ENCODE data around the gene ACTR3C. TPM values are rescaled to one million over a fixed set of nuclear protein-coding genes. Genes with fewer than 3 reads are reported as not detected.
"Not testable (repeated sequence)": the region's sequence is repeated elsewhere in the genome, so short reads cannot be mapped to it uniquely, and the experiment has no call there.

ACTR3C gene
- total RNA-seq, 2 experiments from 2014 or later = 4.9 to 7.0 TPM

DNA sequence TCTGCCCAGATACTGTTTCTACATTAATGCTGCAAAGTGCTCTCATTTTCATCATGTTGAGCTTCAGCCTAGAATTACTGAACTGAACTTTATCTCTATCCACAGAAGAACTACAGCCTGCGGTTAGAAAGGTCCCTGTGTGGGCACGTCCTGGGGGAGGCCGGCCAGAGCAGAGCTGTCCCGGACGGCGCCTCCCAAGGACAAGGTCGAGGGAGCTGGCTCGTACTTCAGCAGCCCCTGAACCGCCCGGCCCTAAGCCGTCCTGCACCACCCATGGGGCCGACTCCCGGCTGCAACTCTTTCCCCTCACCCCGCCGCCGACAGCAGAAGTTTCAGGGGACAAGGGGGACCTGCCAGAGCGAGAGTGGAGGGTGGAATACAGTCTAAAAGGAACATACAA lies 54.5 kb downstream of the ACTR3C start:
- H3K27me3 Mint-ChIP-seq; H3K9me3 Mint-ChIP-seq; DNase-seq; CTCF ChIA-PET; POLR2A ChIA-PET; H3K36me3 Mint-ChIP-seq (ENCODE audit: low read depth); H3K4me1 Mint-ChIP-seq; H3K27ac Mint-ChIP-seq; H3K4me3 Mint-ChIP-seq: not testable (repeated sequence)

DNA sequence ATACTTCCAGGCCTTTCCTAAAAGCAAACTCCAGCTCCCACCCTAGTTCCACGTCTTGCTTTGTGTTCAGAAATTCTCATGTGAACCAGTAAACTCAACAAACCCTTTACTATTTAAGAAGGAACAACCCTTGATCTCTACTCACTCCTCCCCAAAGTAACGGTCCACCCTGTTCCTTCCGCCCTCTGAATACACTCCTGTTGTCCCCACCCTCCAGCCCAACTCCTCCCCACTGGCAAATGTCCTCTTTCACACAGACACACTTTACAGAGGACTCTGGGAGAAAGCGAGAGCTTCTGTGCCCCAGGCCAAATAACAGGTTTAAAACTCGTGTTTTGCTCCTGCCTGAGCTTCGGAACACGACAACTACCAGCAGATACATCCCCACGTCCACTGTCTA lies 55.1 kb downstream of the ACTR3C start:
- H3K4me1 Mint-ChIP-seq; H3K9me3 Mint-ChIP-seq; H3K27me3 Mint-ChIP-seq; POLR2A ChIA-PET; H3K27ac Mint-ChIP-seq; H3K36me3 Mint-ChIP-seq (ENCODE audit: low read depth); DNase-seq; CTCF ChIA-PET; H3K4me3 Mint-ChIP-seq: not testable (repeated sequence)

DNA sequence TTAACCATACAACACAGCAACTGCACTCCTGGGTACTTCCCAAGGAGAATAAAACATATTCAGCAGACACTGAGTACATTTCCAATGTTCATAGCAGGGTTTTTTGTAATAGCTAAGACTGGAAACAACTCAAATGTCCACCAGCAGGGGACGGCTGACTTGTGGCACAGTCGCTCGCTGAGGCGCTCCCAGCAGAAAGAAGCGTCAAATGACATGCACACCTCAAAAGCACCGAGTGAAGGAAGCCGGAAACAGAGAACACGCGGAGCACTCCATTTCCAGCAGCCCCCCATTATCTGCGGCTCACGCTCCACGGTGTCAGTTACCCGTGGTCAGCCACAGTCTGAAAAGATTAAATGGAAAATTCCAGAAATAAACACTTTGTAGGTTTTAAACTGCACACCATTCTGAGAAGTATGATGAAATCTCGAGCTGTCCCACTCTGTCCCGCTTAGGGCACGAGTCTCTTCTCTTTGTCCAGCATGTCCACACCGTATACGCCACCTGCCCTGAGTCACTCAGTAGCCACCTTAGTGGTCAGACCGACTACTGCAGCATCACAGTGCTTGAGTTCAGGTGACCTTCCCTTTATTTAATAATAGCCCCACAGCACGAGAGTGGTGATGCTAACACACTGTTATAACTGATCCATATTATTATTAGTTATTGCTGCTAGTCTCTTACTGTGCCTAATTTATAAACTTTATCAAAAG lies 56.2 kb downstream of the ACTR3C start:
- DNase-seq; H3K9me3 Mint-ChIP-seq; CTCF ChIA-PET; H3K4me1 Mint-ChIP-seq; H3K36me3 Mint-ChIP-seq (ENCODE audit: low read depth); POLR2A ChIA-PET; H3K27me3 Mint-ChIP-seq; H3K4me3 Mint-ChIP-seq; H3K27ac Mint-ChIP-seq: not testable (repeated sequence)

DNA sequence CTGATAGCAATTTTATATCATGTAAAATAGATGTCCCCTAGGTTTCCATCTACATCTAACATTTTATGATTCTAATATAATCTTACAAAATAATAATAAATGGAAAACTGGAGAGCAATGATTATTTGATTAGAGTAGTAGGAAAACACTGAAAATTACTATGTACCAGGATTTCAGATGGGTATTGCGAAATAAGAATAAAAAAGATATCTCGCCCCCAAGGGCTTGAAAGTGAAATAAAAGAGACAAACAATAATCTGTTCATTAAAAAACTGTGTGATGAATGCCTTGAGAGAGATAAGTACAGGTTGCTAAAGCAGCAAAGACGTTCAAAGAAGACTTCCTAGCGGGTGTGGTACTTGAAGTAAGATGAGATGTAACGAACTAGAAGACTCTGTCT lies 60.7 kb downstream of the ACTR3C start:
- H3K4me3 Mint-ChIP-seq; POLR2A ChIA-PET; H3K9me3 Mint-ChIP-seq; H3K36me3 Mint-ChIP-seq (ENCODE audit: low read depth); H3K27me3 Mint-ChIP-seq; CTCF ChIA-PET; H3K27ac Mint-ChIP-seq; H3K4me1 Mint-ChIP-seq; DNase-seq: not testable (repeated sequence)

DNA sequence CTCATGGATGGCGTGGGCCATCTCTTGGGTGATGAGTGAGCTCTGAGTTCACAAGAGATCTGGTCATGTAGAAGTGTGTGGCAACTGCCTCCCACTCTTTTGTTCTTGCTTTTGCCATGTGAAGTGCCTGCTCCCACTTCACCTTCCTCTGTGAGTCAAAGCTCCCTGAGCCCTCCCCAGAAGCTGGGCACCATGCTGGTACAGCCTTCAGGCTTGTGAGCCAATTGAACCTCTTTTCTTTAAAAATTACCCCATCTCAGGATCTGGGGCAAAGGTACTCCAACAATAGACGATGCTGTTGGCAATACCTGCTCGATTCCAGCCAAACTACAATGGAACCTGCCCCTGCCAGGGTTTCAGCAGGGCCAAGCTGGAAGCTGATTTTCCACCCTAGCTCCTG lies 75.6 kb downstream of the ACTR3C start:
- CTCF ChIA-PET; H3K9me3 Mint-ChIP-seq; H3K27me3 Mint-ChIP-seq; H3K4me3 Mint-ChIP-seq; POLR2A ChIA-PET; H3K4me1 Mint-ChIP-seq; H3K27ac Mint-ChIP-seq; H3K36me3 Mint-ChIP-seq (ENCODE audit: low read depth); DNase-seq: not testable (repeated sequence)

DNA sequence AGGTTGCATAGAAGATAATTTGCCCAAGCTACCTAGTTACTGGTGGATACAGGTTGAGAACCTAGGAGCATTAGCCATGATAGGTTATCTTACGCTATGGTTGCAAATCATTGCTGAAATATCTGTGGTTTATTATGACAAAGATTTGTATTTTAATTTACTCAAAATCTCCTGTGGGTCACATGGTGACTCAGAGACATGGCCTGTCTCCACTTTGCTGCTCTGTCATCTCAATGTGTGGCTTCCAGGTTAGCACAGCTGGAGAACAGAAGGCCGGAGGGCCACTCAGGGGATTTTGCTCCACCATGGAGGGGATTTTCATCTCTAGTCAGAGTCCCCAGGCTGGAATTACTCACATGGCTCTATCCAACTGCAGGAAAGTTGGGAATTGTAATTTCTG lies 78.1 kb downstream of the ACTR3C start:
- H3K27me3 Mint-ChIP-seq; H3K27ac Mint-ChIP-seq; POLR2A ChIA-PET; H3K9me3 Mint-ChIP-seq; H3K36me3 Mint-ChIP-seq (ENCODE audit: low read depth); DNase-seq; H3K4me1 Mint-ChIP-seq; CTCF ChIA-PET; H3K4me3 Mint-ChIP-seq: not testable (repeated sequence)

DNA sequence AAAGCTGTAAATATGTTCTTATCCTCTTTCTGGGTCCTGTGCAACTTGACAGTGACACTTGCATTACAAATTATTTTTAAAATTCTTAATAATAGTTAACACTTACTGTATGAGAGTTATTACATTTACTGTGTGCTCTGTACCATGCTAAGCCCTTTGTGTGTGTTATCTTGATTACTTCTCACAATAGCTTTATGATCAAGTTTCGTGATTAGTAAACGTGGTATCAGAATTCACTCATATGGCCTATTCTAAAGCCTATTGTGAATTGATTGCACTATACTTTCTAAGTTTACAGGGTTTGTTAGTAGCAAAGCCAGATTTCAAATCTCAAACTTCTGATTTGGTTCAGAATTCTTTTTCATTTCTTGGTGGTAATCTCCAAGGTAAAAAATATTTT lies 80.4 kb downstream of the ACTR3C start:
- H3K27me3 Mint-ChIP-seq; H3K4me1 Mint-ChIP-seq; POLR2A ChIA-PET; H3K36me3 Mint-ChIP-seq (ENCODE audit: low read depth); DNase-seq; H3K4me3 Mint-ChIP-seq; CTCF ChIA-PET; H3K27ac Mint-ChIP-seq; H3K9me3 Mint-ChIP-seq: not testable (repeated sequence)

DNA sequence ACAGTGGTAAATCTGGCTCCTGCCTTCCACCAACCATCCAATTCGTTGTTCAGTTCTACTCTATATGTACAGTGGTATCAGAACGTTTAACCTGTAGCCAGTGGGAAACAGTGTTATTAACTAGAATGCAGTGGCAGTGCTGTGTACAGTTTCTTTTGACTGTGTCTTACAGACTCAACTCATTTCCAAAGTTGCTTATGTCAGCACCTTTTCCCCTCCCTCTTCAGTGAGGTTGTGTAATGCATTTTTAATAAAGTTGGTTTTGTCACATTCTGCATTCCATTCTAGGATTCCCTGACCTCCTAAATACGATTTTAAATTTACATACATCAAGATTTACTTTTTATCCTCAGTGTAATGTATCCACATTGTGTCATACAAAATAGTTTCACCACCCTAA lies 97.9 kb downstream of the ACTR3C start:
- H3K4me3 Mint-ChIP-seq; H3K4me1 Mint-ChIP-seq; H3K36me3 Mint-ChIP-seq (ENCODE audit: low read depth); CTCF ChIA-PET; H3K9me3 Mint-ChIP-seq; H3K27ac Mint-ChIP-seq; DNase-seq: not testable (repeated sequence)
- H3K27me3 Mint-ChIP-seq = peaks cover 22% of the 10 kb centered on the region
- POLR2A ChIA-PET = interaction anchor here (0.6 kb wide), 1 partner anchor 282 kb away, joined by 5 read pairs; no protein-coding TSS in a partner anchor

DNA sequence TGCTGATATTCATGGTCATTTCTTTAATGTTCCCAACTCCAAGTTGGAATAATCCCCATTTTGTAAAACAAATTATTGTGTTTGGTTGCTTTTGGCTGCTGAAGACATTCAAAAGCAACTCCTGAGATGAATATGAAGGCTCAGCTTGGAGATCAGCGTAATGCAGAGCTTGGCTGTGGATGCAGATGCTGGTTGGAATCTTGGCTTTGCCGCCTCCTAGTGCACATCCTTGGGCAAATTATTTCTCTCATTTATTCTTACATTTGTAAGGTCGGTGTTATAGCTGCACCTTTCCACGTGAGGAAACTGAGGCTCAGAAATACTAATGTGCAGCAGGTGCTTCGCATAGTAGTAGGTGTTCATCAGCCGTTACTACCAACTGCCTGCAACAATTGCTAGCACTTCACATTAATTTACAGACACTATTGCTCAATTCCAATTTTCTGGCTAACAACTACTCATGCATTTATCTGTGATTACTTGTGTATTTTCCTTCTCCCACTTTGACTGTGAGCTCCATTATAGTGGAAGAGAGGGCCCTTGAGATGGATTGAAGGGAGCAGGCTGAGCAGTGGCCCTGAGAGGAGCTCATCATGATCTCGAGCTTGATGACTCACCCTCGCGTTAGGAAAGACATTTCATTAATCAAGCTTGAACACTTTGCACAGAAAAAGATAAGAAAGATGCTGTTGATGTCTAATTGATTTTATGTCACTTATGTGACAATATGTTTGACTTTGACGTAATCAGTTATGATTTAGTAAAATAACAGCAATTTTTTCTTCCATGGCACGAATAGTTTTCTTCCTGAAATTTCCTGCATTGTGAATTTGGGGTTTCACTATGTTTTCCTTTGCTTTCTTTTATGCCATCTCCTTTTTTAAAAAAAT lies 101.0 kb downstream of the ACTR3C start:
- H3K27me3 Mint-ChIP-seq = peaks cover 26% of the 10 kb centered on the region
- POLR2A ChIA-PET; H3K4me3 Mint-ChIP-seq; H3K4me1 Mint-ChIP-seq; CTCF ChIA-PET; H3K27ac Mint-ChIP-seq; H3K36me3 Mint-ChIP-seq (ENCODE audit: low read depth); DNase-seq; H3K9me3 Mint-ChIP-seq: not testable (repeated sequence)

DNA sequence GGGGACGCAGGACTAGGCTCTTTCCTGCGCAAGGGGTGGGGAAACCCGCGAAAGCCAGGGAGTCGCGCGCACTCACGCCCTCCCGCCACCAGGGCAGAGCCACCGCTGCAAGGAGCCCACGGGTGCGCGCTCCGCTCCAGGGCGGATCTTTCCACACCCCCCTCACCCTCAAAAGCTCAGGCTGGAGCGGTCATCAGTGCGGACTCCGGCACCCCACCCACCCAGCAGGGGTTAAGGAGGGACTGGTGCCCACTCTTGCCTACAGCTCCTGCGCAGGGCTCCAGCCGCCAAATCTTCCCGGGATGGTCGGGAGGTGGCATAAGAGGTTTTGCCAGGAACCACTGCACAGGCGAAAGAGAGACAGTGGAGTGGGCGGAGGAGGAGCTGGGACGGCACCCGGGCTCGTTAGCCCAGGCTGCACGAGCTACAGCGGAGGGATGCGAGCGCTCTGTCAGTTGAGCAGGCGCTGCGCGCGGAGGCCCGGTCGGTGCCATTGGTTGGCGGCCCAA lies 102.6 kb downstream of the ACTR3C start:
- H3K9me3 Mint-ChIP-seq; H3K36me3 Mint-ChIP-seq (ENCODE audit: low read depth); H3K27ac Mint-ChIP-seq; CTCF ChIA-PET; POLR2A ChIA-PET; H3K4me3 Mint-ChIP-seq; DNase-seq; H3K4me1 Mint-ChIP-seq: not testable (repeated sequence)
- H3K27me3 Mint-ChIP-seq = peaks cover 26% of the 10 kb centered on the region

DNA sequence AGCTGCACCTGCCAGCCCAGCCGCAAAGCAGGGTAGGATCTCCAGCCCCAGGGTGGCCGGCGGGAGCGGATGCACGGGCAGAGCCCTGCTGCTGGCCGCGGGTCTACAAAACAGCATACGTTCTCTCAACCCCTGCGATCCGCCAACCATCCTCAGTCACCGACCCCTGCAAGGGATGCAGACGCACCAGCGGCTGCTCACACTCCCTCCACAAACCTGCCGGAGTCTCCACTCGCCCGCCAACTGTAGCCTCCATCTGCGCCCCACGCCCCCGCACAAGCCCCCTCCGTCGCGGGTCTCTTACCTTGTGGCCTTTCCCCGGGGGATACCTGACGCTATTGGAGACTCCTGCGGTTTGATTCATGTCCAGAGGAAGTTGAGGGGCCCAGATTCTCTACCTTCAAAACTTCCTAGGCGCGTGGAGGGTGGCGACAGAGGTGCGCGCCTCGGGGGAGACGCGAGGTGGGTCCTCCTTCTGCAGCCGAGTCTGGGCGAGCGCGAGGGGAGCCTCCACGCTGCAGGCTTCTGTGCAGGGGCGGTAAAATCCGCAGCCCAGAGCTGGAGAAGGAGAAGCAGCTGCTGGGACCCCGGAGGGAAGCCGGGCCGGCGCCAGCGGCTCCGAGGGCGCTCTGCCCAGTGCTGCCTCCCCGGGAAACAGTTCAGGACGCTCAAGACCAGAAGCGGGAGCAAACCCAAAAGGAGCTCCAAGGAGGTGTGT lies 103.2 kb downstream of the ACTR3C start:
- H3K27ac Mint-ChIP-seq; CTCF ChIA-PET; H3K4me1 Mint-ChIP-seq; POLR2A ChIA-PET; DNase-seq; H3K36me3 Mint-ChIP-seq (ENCODE audit: low read depth); H3K4me3 Mint-ChIP-seq; H3K9me3 Mint-ChIP-seq: not testable (repeated sequence)
- H3K27me3 Mint-ChIP-seq = peaks cover 26% of the 10 kb centered on the region

DNA sequence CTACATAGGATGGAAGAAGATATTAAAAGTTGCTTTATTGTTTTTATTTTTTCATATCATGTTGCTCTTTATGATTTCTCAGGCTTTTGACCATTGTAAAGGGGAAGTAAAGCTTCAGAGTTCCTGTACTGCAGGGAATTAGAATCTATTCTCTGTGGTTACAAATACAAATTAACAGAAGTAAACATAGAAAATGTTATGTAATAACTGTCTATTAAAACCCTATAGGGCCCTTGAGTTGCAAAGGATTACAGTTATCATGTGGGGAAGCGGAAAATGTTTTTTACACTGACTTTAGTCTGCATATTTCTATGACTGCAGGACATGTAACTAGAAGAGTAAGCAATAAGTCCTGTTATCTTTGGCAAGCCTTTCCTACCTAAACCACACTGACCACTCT lies 116.5 kb downstream of the ACTR3C start:
- CTCF ChIA-PET; H3K27me3 Mint-ChIP-seq; H3K27ac Mint-ChIP-seq; DNase-seq; H3K9me3 Mint-ChIP-seq; H3K4me3 Mint-ChIP-seq; POLR2A ChIA-PET; H3K36me3 Mint-ChIP-seq (ENCODE audit: low read depth): not testable (repeated sequence)
- peaks cover 12% of the 10 kb centered on the region for H3K4me1 Mint-ChIP-seq

DNA sequence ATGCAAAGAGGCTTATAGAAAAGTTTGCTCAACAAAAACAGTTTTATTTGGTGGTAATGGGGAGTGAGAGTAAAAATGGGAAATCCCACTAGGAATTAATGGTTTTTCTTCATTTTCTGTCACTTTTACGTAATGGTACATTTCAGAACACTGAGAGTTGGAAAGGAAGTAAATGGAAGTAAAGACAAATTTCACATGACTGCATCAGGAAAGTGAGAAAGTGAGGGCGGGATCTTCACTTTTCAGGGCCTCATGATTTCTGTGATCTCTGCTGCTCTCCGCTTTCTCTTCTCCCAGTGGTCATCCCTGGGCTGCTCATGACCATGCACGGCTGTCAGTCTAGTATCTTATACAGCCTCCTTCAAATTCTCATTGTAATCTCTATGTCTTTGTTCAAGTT lies 117.5 kb downstream of the ACTR3C start:
- H3K4me3 Mint-ChIP-seq; H3K9me3 Mint-ChIP-seq; H3K27ac Mint-ChIP-seq; H3K36me3 Mint-ChIP-seq (ENCODE audit: low read depth); POLR2A ChIA-PET; CTCF ChIA-PET; DNase-seq; H3K27me3 Mint-ChIP-seq: not testable (repeated sequence)
- H3K4me1 Mint-ChIP-seq = peaks cover 17% of the 10 kb centered on the region

Data from activated CD4-positive, alpha-beta memory T cell treated with anti-CD3 and anti-CD28 coated beads, Interleukin-2, amount 10 ng/mL, durations not matched to agents 7 days and 5 days (primary cell).